ENCODE measurements around the gene ASTN2.

Gene ASTN2

DNA sequence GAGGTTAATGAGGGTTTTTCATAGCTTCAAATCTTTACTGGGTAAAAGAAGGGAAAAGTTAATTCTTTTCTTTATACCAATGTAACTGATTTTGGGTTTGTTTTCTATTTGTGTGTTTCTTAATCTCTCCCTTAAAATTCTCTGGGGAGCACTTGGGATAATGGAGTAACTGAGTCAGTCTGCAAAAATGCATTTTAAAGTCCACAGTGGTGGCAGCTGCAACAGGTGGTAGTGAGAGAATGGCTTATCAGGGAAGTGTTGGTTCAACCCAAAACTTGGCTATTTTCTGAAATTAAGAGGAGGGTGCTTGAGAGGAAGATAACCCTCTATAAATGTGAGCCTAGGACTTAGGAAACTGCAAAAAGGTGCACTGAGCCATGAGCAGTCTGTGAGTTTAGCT is 39.9 kb upstream of the ASTN2 start:
- H3K9me2 ChIP-seq (replicated peaks; ENCODE audit: insufficient read depth, low read length): no peaks in the 10 kb centered on the region
- TF ChIP-seq EZH2 (optimal IDR thresholded peaks at IDR 0.05; ENCODE audit: low read depth, low read length) (no peak), EZH2phosphoT487 (IDR thresholded peaks at IDR 0.05; ENCODE audit: low read length) (no peak)
- TF ChIP-seq, protein P1, sequence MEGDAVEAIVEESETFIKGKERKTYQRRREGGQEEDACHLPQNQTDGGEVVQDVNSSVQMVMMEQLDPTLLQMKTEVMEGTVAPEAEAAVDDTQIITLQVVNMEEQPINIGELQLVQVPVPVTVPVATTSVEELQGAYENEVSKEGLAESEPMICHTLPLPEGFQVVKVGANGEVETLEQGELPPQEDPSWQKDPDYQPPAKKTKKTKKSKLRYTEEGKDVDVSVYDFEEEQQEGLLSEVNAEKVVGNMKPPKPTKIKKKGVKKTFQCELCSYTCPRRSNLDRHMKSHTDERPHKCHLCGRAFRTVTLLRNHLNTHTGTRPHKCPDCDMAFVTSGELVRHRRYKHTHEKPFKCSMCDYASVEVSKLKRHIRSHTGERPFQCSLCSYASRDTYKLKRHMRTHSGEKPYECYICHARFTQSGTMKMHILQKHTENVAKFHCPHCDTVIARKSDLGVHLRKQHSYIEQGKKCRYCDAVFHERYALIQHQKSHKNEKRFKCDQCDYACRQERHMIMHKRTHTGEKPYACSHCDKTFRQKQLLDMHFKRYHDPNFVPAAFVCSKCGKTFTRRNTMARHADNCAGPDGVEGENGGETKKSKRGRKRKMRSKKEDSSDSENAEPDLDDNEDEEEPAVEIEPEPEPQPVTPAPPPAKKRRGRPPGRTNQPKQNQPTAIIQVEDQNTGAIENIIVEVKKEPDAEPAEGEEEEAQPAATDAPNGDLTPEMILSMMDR (IDR thresholded peaks at IDR 0.05; ENCODE audit: low read length): no peak
- no peaks in the 10 kb centered on the region for H3K36me3 ChIP-seq (replicated peaks; ENCODE audit: insufficient read depth, low read length)
- no peaks in the 10 kb centered on the region for H3K4me1 ChIP-seq (ENCODE audit: low read length)
- no peak overlapping the region for H3K4me3 ChIP-seq (ENCODE audit: low read length)
- no peaks in the 10 kb centered on the region for H3F3A ChIP-seq (ENCODE audit: insufficient read depth, low read length)
- no peaks in the 10 kb centered on the region for H3K79me2 ChIP-seq (ENCODE audit: low read length)
- no peak for DNase-seq
- H4K20me1 ChIP-seq (ENCODE audit: insufficient read depth, low read length): no peaks in the 10 kb centered on the region
- no peak overlapping the region for H3K27ac ChIP-seq (ENCODE audit: low read length)
- H3K4me2 ChIP-seq (ENCODE audit: low read depth, low read length): no peak overlapping the region
- no peak overlapping the region for H2AFZ ChIP-seq (ENCODE audit: low read length)
- H3K9ac ChIP-seq (ENCODE audit: low read length): no peak overlapping the region
- H3K9me3 ChIP-seq (replicated peaks; ENCODE audit: insufficient read depth, low read length): no peaks in the 10 kb centered on the region
- H3K27me3 ChIP-seq (replicated peaks; ENCODE audit: insufficient read depth, low read length): no peaks in the 10 kb centered on the region

DNA sequence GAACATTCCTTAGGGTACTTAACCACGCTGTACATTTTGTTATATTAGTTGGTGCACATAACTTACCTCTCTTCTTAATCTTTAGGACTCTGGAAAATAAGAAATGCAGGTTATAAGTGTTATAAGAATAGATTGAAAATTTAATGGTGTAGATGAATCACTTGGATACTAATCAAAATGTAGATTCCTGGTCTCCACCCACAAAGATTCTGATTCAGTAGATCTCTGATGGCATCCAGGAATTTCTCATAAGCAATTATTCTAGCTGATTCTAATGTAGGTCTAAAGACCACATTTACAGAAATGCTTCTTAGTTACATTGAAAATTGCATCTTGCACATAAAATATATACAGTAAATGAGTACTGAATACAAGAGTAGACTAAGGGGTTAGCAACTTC is 38.9 kb upstream of the ASTN2 start:
- no peaks in the 10 kb centered on the region for H3K27me3 ChIP-seq (replicated peaks; ENCODE audit: insufficient read depth, low read length)
- no peaks in the 10 kb centered on the region for H3K9me2 ChIP-seq (replicated peaks; ENCODE audit: insufficient read depth, low read length)
- no peak overlapping the region for H3K9ac ChIP-seq (ENCODE audit: low read length)
- H3K27ac ChIP-seq (ENCODE audit: low read length): no peak overlapping the region
- H4K20me1 ChIP-seq (ENCODE audit: insufficient read depth, low read length): no peaks in the 10 kb centered on the region
- no peaks in the 10 kb centered on the region for H3K4me1 ChIP-seq (ENCODE audit: low read length)
- no peak overlapping the region for H3K4me3 ChIP-seq (ENCODE audit: low read length)
- H3K36me3 ChIP-seq (replicated peaks; ENCODE audit: insufficient read depth, low read length): no peaks in the 10 kb centered on the region
- no peak overlapping the region for H3K4me2 ChIP-seq (ENCODE audit: low read depth, low read length)
- TF ChIP-seq EZH2phosphoT487 (IDR thresholded peaks at IDR 0.05; ENCODE audit: low read length) (no peak), EZH2 (optimal IDR thresholded peaks at IDR 0.05; ENCODE audit: low read depth, low read length) (no peak)
- TF ChIP-seq, protein P1 (IDR thresholded peaks at IDR 0.05; ENCODE audit: low read length): no peak
- no peaks in the 10 kb centered on the region for H3K9me3 ChIP-seq (replicated peaks; ENCODE audit: insufficient read depth, low read length)
- H2AFZ ChIP-seq (ENCODE audit: low read length): no peak overlapping the region
- DNase-seq: no peak
- H3F3A ChIP-seq (ENCODE audit: insufficient read depth, low read length): no peaks in the 10 kb centered on the region
- H3K79me2 ChIP-seq (ENCODE audit: low read length): no peaks in the 10 kb centered on the region

DNA sequence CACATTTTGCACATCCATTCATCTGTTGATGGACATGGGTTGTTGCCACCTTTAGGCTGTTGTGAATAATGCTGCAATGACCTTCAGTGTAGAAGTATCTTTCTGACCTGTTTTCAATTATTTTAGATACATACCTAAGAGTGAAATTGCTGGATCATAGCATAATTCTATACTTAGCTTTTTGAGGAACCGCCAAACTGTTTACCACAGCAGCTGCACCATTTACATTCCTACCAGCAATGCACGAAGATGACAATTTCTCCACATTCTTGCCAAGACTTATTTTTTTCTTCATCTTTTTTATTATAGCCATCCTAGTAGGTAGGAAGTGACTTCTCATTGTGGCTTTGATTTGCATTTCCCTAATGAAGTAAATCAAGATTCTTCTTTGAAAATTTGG is 36.5 kb upstream of the ASTN2 start:
- Histone ChIP-seq H3K27ac (ENCODE audit: low read length) (no peak overlapping the region), H3K9ac (ENCODE audit: low read length) (no peak overlapping the region), H3K4me1 (ENCODE audit: low read length) (no peaks in the 10 kb centered on the region), H4K20me1 (ENCODE audit: insufficient read depth, low read length) (no peaks in the 10 kb centered on the region), H3K9me3 (replicated peaks; ENCODE audit: insufficient read depth, low read length) (no peaks in the 10 kb centered on the region), H3K4me3 (ENCODE audit: low read length) (no peak overlapping the region), H2AFZ (ENCODE audit: low read length) (no peak overlapping the region), H3K4me2 (ENCODE audit: low read depth, low read length) (no peak overlapping the region), H3K79me2 (ENCODE audit: low read length) (no peaks in the 10 kb centered on the region), H3F3A (ENCODE audit: insufficient read depth, low read length) (no peaks in the 10 kb centered on the region), H3K36me3 (replicated peaks; ENCODE audit: insufficient read depth, low read length) (no peaks in the 10 kb centered on the region), H3K27me3 (replicated peaks; ENCODE audit: insufficient read depth, low read length) (no peaks in the 10 kb centered on the region), H3K9me2 (replicated peaks; ENCODE audit: insufficient read depth, low read length) (no peaks in the 10 kb centered on the region)
- TF ChIP-seq, protein P1 (IDR thresholded peaks at IDR 0.05; ENCODE audit: low read length): no peak
- TF ChIP-seq EZH2 (optimal IDR thresholded peaks at IDR 0.05; ENCODE audit: low read depth, low read length): no peak
- TF ChIP-seq EZH2phosphoT487 (IDR thresholded peaks at IDR 0.05; ENCODE audit: low read length): no peak
- no peak for DNase-seq

All from MM.1S (cell line).